Stimulated activated naive CD4-positive, alpha-beta T cell treated with Interleukin-2 at 50 U/mL for 16 hours (primary cell): ENCODE results near the gene TMEM203.

ENCODE experiments used
- DNase-seq: peaks from one replicate; lab custom pipeline; 2025; lab: John Stamatoyannopoulos, UW

Gene TMEM203

GRCh38 chr9:137219757-137220316 lies 14.4 kb upstream of the TMEM203 start:
- DNase-seq, result no peak

DNA sequence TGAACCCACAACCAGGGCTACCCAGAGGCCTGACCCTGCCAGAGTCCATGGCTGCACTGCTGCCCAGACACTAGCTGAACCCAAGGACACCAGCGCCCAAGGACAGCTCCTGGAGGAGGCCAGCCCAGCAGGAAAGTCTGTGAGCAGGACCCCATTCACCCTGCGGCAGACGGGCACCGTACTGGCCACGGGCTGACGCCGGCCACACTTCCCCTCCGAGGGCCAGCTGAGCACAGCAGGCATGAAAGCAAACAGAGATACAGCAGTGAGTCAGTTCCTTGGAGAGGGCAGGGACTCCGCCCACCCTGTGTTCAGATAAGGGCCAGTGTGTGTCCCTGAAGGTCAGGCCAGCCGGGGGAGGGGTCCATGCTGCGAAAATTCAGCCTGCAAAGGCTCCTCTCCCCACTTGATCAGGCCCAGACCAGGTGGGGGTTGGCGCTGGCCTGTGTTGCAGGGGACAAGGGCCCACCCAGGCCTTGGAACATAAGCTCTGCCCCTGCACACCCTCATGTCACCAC lies 13.4 kb upstream of the TMEM203 start:
- DNase-seq, result no peak

DNA sequence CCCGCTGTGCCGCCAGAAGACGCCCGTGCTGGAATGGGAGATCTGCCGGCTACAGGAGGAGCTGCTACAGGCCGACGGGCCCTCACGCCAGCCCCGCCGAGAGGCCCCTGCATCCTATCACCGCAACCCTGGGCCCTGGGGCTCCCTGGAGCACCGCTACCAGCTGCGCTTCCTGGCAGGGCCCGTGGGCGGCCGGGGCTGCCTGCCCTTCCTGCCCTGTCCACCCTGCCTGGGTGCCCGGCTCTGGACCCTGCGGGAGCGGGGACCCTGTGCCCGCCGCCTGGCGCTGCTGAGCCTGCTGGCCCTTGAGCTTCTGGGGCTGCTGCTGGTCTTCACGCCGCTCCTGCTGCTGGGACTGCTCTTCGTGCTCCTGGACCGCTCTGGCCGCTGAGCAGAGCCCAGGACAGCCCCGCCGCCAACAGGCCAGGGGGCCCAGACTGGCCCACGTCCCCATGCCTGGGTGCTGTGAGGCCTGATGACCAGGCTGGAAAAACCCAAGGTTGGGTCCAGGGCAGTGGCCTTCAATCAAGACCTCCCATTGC lies 12.8 kb upstream of the TMEM203 start:
- no peak for DNase-seq

DNA sequence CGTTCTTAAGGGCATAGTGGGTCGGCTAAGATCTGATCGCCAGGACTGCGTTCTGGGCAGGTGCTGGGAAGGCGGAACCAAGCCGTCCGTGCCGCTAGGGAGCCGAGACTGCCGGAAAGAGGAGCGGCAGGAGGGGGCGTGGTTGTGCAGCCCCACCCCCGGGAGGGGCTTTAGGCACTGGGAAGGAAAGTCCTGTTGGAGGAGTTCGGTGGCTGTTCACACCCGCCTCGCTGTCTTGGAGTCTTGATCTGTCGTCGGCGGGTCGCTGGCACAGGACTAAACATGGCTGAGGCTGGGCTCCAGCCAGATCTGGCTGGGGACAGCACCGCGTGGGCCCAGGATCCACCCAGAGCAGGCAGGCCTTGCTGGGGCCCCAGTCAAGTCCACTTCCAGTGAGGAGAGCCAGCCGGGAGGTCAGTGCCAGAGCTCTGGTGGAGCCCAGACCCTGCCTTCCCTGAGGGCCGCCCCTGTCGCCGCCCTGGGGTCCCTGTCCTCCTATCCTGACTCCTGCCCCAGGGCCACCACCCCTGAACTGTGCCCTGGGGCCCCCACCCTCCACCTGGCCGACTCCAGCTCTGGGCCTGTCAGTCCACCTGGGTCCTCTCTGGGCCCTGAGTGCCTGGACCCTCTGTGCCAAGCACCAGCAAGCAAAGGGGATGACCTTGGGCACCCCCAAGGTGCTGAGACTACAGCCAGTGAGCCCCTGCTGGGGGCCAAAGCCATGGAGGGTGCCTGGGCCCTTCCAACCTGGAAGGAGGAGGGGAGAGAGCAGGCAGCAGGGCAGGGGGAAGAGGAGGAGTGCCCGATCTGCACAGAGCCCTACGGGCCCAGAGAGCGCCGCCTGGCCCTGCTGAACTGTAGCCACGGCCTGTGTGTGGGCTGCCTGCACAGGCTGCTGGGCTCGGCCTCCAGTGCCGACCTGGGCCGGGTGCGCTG lies 12.1 kb upstream of the TMEM203 start:
- DNase-seq, result no peak

- DNase-seq, result no peak
Observed at GRCh38 chr9:137216188-137216965, 10.9 kb upstream of the TMEM203 start.

GRCh38 chr9:137215196-137215986 lies 9.9 kb upstream of the TMEM203 start:
- no peak for DNase-seq

- DNase-seq, result no peak
Observed at GRCh38 chr9:137214620-137215019, 9.2 kb upstream of the TMEM203 start.

- DNase-seq, result no peak
Observed at GRCh38 chr9:137213160-137214060, 8.0 kb upstream of the TMEM203 start.

DNA sequence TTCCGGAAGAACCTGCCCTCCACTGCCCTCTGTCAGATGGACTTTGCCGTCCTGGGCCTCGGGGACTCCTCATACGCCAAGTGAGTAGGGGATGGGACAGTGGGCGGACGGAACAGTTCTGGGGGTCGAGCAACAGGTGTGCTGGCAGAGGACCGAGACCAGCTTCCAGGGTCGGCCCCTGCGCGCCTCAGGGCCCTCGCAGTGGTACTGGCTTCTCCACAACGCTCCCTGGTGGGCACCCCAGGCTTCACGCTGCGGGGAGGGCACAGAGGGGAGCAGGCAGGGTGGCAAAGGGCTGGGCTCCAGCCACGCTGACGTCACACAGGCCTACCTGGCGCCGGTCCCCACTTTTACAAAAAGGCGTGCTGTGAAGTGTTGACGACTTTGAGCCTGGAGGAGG lies 7.1 kb upstream of the TMEM203 start:
- DNase-seq, result no peak

DNA sequence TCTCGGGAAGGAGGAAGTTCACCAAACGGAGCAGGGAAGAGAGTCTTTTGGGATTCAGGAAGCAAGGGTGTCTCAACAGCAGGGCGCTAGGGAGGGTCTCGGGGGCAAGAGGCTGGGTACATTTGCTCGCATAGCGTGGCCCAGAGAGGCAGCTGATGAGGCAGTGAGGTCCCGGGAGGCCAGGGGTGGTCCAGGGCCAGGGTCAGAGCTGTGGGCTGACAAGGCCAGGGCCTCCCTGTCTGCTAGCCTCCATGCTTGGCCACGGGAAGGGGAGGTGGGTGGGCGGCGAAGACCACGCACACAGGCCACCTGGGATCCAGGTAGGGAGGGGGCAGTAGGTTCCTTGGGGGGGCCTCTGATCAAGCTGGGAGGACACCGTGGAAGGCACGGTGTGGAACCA lies 6.1 kb upstream of the TMEM203 start:
- DNase-seq, result no peak

- no peak for DNase-seq
Observed at GRCh38 chr9:137206602-137207001, 1.2 kb upstream of the TMEM203 start.

DNA sequence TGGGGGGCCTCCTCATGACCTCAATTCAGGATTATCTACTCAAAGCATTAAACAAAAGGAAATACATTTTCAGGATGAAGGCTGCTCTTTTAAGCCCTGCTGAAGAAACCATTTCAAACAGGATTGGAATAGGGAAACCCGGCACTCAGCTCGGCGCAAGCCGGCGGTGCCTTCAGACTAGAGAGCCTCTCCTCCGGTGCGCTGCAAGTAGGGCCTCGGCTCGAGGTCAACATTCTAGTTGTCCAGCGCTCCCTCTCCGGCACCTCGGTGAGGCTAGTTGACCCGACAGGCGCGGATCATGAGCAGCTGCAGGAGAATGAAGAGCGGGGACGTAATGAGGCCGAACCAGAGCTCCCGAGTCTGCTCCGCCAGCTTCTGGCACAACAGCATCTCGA lies 720 bp downstream of the TMEM203 start:
- DNase-seq, result no peak

- DNase-seq, result no peak
Observed at GRCh38 chr9:137202966-137203365, 2.5 kb downstream of the TMEM203 start.

DNA sequence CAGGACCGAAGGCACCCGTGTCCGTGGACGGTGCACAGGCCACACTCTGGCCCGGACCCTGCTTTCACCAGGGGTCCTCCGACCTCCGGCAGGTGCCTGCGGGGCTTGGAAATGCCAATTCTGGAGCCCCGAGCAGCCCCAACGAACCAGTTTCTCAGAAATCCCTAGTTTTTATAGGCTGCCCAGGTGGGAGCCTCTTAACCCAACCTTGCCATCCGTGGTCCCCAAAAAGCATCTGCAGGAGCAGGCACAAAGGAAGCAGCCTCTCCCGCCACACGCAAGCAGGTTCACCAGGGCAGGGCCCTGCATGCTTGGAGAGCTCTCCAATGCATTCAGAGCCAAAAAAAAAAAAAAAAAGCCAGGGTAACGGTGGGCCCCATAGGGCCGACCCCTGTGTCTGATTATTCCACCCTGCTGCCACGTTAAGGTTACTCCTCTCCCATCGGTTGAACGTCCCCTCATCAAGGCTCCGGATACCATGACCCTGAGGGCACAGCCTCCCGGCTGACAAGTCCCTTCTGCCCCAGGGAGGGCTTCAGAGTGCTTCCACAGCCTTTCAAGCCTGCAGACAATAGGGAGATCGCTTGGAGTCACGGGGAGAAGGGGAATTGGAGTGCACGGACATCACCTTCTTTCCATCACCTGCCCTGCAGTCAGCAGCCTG lies 4.1 kb downstream of the TMEM203 start:
- DNase-seq, result no peak

DNA sequence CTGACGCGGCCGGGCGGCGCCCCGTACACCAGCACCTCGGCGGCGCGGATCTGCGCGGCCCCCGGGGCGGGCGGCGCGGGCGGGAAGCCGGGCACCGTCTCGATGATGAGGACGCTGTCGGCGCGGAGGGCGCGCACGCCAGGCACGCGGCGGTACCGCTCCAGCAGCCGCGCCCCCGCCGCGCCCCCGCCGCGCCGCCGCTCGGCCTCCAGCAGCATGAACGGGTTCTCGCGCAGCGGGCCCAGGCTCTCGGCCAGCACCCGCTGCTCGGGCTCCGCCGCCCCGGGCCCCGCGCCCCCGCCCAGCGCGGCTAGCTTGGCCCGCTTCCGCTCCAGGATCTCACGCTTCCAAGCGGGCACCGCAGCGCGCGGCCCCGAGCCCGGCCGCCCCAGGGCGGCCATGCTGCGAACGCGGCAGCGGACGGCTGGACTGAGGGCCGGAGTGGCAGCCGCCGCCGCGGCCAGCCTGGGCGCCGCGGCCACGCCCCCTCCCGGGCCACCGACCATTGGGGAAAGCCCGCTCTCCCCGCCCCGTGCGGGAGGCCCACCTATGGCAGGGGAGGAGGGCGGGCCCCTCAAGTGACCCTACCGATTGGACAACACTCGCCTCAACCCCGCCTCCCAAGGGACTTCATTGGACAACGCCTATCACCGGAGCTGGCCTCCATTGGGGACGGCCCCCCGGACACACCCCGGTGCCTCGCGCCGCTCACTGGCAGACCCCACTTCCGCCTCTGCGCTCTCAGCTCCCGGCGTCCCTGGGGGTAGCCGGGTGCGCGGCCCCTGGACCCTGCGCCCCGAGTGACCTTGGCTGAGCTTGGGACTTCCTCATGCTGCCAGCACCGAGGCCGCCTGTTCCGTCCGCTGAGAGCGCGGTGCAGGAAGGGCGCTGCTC lies 4.9 kb downstream of the TMEM203 start, which contains the start of gene TPRN:
TSS of gene TPRN (minus strand) at position 431 of the 894 bp plus-strand sequence. CDS start at position 401, 30 bp downstream.
- DNase-seq, result peak; percentile 99

GRCh38 chr9:137199411-137200121 lies 5.9 kb downstream of the TMEM203 start:
- DNase-seq, result no peak

DNA sequence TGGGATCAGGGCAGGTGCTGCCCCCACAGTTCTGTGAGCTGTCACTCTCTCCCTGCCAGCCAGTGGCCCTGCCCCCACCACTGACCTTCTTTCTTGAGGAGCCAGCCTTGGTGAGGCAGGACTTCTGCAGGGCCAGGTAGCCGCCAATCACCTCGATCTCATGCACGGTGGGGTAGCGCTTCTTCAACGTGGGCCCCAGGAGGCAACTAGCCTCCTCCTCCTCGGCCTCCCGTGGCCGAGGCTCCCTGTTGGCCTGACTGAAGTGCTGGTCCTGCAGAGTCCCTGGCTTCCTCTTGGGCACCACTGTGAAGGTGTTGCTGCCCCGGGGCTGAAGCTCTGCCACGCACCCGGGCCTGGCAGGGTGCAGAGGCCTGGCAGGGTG lies 6.6 kb downstream of the TMEM203 start:
- DNase-seq, result no peak
